ENCODE data around the gene GPR108. TPM values are rescaled to one million over a fixed set of nuclear protein-coding genes. Genes with fewer than 3 reads are reported as not detected.

GPR108 gene
- total and polyA plus RNA-seq, 2 of the 13 experiments (the other 11 are each of a cell fraction or from before 2014, with no cell fraction given) = 36.4 to 63.0 TPM

DNA sequence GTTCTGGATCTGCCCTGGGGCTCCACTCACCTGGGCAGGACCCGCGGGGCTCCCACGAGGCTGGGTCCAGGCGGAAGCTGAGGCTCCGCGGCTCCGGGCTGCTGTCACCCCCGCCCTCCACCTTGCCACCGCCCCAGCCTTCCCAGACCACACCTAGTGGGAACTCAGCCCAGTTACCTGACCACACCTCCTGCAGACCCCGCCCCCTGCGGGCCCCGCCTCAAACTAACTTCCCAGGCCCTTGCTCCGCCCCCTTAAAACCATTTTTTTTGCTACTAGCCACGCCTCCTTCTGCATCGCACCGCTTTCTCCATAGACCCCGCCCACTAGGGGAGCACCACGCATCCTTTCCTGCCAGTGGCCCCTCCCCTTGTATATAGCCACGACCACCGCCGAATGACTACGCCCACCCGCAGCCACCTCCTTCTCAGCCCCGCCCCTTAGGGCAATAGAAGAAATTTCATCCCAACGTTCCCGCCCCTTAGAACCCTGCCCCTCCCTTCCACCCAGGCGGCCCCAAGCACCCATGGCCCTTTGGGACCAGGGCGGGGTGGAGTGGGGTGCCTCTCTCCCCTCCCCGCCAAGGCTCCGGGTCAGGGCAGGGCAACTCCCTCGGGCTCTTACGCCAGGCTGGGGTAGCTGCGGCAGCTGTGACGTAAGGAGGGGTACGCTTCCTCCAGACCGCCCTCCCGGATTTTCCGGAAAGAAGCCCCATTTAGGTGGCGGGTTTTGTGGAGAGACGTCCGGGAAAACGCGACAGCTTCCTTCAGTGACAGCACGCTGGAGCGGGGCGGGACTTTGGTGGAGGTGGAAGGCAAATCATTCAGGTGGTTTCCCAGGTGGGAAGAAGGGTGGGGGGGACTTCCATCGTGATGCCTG lies 30.2 kb upstream of the GPR108 start, which contains the start of gene SH2D3A (continued):
- TF ChIP-seq KAT2B (IDR thresholded peaks at IDR 0.05; ENCODE audit: borderline replicate concordance, low read depth, low read length) (no peak), ZNF709 (CRISPR knock-in tag; IDR thresholded peaks at IDR 0.05) (no peak), ZNF331 (CRISPR knock-in tag; IDR thresholded peaks at IDR 0.05) (no peak), SIX1 (CRISPR knock-in tag; IDR thresholded peaks at IDR 0.05; ENCODE audit: borderline replicate concordance) (no peak), BATF2 (CRISPR knock-in tag; IDR thresholded peaks at IDR 0.05) (no peak), KDM2A (CRISPR knock-in tag; IDR thresholded peaks at IDR 0.05; ENCODE audit: borderline replicate concordance, low read depth) (peak; percentile 60; the same call in 1 of the 2 replicates), MNT (IDR thresholded peaks at IDR 0.05) (no peak), PRPF4 (IDR thresholded peaks at IDR 0.05; ENCODE audit: low read depth, low read length, poor library complexity, severe bottlenecking) (no peak), ZNF510 (CRISPR knock-in tag; IDR thresholded peaks at IDR 0.05; ENCODE audit: low read depth) (no peak), POLR2G (IDR thresholded peaks at IDR 0.05; ENCODE audit: low read depth, low read length) (peak; percentile 52; the same call in 1 of the 2 replicates), REPIN1 (CRISPR knock-in tag; IDR thresholded peaks at IDR 0.05; ENCODE audit: borderline replicate concordance, low read depth) (0 out of 2 replicates have a peak, but pooled peaks have one; percentile 34), HMGXB4 (CRISPR knock-in tag; IDR thresholded peaks at IDR 0.05; ENCODE audit: borderline replicate concordance in 1 of 2, low read depth in 1 of 2) (no peak; a peak in 1 of 4 replicates), EHMT2 (IDR thresholded peaks at IDR 0.05; ENCODE audit: borderline replicate concordance, low read depth, low read length) (no peak), HOXA7 (CRISPR knock-in tag; IDR thresholded peaks at IDR 0.05) (no peak), TCF7 (IDR thresholded peaks at IDR 0.05; ENCODE audit: low read depth) (no peak), ARID5B (CRISPR knock-in tag; IDR thresholded peaks at IDR 0.05) (0 out of 2 replicates have a peak, but pooled peaks have one; percentile 0), MTF2 (CRISPR knock-in tag; IDR thresholded peaks at IDR 0.05; ENCODE audit: borderline replicate concordance) (no peak)
- TF ChIP-seq, protein P1, sequence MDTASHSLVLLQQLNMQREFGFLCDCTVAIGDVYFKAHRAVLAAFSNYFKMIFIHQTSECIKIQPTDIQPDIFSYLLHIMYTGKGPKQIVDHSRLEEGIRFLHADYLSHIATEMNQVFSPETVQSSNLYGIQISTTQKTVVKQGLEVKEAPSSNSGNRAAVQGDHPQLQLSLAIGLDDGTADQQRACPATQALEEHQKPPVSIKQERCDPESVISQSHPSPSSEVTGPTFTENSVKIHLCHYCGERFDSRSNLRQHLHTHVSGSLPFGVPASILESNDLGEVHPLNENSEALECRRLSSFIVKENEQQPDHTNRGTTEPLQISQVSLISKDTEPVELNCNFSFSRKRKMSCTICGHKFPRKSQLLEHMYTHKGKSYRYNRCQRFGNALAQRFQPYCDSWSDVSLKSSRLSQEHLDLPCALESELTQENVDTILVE (CRISPR knock-in tag; IDR thresholded peaks at IDR 0.05) = no peak
